GM19452 (cell line): ENCODE measurements around the gene OPHN1.

Experiments
- ATAC-seq: cut with Tn5 transposase; IDR thresholded peaks from one replicate; pipeline ENCODE4 v1.9.1; 2021; ENCODE audit not compliant: unreplicated experiment

The OPHN1 gene

GRCh38 chrX:68254738-68255645 is 178.3 kb downstream of the OPHN1 start:
- no peak for ATAC-seq

GRCh38 chrX:68252664-68253063 is 180.6 kb downstream of the OPHN1 start:
- ATAC-seq = no peak

GRCh38 chrX:68249903-68250302 is 183.4 kb downstream of the OPHN1 start:
- ATAC-seq = no peak

DNA sequence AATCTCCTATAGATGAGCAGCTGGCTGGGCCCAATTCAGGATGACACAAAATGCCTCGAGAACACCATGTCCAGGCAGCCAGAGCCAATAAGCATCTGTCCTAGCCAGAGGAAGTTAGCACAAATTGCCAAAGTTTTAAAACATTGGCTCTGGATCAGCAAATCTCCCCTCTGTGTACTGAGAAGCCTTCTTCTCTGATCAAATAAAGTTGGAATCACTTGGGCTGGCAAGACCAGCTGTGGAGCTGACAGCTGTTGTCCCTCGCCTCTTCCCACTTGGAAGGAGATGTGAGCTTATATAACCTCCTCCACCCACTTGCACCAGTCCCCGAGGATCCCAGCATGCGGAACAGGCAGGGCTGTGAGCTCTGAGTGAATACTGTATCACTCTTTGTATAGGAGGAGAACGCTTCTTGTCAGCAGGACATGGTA is 183.9 kb downstream of the OPHN1 start:
- no peak for ATAC-seq

DNA sequence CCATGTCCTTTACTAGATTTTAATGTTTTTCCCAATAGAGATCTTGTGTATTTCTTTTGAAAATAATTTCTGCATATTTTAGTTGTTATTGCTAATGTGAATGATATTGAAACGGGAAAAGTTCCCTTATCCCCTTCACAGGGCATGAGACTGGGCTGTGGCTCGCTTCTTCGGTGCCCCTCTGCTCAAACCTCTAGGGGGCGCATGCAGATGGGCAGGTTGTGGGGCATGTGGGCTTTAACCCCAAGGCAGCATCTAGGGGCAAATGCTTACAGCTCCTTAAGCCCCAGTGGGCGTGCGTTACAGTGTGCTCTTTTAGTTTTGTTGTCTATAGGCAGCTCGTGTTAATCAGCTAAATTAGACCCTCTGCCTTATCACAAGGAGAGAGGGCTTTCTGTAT is 194.7 kb downstream of the OPHN1 start:
- no peak for ATAC-seq

GRCh38 chrX:68234171-68234910 is 199.0 kb downstream of the OPHN1 start:
- no peak for ATAC-seq

GRCh38 chrX:68232206-68232605 is 201.1 kb downstream of the OPHN1 start:
- no peak for ATAC-seq

DNA sequence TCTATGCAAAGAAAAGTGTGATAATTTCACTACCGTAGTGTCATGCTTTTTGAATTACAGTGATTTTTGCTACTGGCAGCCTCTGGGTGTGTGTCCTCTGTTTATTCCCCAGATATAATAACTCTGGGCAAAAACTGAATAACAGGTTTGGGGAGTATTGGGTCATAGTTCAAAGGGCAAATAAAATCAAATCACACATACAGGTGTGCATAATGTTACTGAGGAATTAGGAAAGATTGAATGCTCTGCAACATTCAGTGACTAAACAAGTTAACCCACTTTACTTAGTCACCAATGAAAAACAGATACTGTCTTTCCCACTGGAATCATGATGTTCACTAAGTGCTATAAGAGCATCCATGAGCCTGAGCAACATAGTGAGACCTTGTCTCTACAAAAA is 224.3 kb downstream of the OPHN1 start:
- ATAC-seq = no peak

DNA sequence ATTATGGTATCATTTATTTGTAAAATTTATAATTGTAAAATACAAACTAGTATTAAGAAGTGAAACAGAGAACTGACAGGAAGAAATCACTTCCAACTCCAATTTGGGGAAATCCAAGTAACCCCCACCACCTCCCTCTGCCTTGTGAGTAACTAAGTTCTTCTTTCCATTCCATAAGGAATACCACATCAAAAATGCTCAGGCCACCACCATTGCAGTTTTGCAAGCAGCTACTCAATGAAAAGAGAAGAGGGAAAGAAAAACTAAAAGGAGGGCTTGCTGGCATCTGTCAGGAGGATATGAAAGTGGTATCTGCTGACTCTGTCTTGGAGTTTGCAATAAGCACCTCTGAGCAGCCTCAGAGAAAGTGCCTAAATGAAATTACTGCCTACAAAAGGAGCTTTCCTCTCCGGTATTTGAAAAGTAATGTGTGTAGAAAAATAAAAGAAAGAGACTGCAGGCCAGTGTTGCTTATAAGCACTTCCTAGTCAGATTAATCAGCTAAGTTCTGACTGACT is 228.7 kb downstream of the OPHN1 start:
- ATAC-seq = no peak

- no peak for ATAC-seq
Measured at GRCh38 chrX:68203646-68204045, 229.6 kb downstream of the OPHN1 start.

DNA sequence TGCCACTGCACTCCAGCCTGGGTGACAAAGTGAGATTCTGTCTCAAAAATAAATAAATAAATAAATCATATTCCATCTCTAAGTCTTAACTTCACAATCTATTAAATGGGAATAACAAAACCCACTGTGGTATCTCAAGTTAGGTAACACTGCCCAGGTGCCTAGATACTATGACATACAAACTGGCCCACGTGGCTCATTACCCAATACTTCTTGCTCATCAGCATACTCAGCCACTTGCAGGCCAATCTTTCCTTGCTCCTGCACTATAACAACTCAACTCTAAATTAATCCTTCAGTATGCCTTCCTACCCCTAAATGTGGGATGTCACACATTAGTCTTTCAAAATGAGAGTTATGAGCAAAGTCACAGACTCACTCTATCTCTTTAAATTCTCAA is 230.1 kb downstream of the OPHN1 start:
- ATAC-seq = no peak

DNA sequence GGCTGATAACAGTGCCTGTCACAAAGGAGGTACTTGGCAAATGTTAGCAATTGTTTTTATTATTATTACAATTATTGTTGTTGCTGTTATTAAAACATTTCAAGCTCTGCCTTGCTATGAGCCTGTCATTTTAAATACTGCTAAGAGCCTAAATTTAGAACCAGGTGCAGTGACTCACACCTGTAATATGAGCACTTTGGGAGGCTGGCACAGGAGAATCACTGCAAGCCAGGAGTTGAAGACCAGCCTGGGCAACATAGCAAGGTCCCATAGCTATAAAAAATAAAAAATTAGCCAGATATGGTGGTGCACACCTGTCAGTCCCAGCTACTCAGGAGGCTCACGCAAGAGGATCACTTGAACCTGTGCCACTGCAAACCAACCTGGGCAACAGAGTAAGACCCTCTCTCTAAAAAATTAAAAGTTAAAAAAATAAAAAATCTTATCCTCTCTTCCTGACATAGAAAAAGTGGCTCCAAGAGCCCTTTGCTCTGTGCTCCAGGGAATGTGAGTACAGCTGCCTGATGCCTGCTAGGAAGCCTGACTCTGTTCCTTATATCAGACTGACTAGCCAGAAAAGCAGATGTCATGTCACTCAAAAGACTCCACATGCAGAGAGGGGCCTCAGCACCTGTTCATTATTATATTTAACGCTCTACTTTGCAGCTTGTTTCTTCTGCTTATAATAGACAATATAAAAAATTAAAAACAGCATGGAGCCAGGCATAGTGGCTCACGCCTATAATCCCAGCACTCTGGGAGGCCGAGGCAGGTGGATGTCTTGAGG is 234.0 kb downstream of the OPHN1 start:
- ATAC-seq = no peak

DNA sequence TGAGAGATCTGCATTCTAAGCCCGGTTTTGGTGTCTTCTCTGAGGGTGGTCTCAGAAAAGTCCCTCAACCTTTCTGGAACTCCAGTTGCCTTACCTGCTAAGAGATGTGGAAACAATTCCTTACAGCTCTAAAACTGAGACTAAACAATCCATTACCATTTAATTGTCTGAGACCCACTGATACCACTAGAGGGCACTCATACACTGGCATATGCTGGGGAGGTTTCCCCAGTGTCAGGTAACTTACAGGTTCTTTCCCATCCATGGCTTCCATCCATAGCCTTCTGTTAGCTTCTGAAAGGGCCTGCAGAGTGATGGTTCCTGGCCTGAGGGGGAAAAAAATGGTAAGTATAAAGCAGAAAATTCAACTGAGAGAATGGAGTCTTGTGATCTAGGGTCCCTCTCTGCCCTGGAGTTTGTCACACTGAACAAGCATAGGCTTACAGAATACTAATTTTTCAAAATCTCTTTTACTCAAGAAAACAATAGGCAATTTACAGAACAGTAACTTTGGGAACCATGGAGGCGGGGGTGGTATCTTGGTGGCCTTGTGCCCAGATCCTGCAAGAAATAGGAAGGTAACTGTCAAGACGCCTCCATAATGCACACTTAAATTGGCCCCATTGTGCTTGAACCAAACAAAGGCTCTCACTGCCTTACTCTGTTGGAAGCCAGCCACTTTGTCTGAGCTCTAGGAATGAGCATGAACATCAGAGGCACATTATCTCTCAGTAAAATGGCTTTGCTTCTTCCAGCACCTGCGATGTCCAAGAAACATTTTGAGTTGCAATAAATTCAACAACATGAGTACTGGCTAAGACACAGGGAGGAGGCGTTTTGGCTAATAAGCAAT is 236.1 kb downstream of the OPHN1 start:
- ATAC-seq = peak; percentile 67

- no peak for ATAC-seq
Measured at GRCh38 chrX:68195561-68195960, 237.7 kb downstream of the OPHN1 start.

GRCh38 chrX:68193786-68194185 is 239.5 kb downstream of the OPHN1 start:
- ATAC-seq = no peak

- no peak for ATAC-seq
Measured at GRCh38 chrX:68193234-68193633, 240.1 kb downstream of the OPHN1 start.

DNA sequence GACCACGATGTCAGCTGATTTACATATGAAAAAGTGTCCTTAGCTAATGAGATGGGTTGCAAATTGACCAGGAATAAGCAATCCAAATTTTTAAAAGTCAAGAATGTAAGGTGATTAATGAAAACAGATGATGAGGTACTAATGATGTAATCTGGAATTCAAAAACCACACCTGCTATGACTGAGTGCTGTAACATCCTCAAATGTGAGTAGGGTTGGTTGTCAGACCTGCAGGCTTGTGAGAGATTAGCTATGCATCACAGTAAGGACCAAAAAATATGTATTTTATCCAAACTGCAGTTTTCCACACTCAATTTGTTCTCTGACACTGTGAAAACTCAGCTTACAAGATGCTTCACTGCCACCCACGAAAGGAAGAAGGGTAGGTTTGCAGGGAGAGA is 242.5 kb downstream of the OPHN1 start:
- ATAC-seq = no peak

GRCh38 chrX:68186552-68187262 is 246.6 kb downstream of the OPHN1 start:
- ATAC-seq = no peak

DNA sequence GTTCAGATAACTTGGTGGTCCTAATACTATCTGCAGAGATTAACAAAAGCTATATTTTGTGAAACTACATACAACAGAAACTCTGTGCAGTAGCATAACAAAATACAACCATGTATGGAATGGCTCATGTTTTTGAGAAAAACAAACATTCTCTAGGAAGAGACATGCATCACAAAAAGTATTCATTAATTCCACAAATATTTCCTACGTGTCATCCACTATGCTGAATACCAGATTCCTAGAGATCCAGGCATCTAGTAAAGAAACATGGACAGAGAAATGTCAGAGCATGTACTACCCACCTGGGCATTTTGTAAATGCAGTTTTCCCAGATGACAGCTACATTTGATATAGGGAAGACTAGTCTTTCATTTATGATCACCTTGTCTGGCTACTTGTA is 248.1 kb downstream of the OPHN1 start:
- ATAC-seq = no peak
